Testis (tissue), 2 donors: ENCODE measurements around the gene GUCY2C.

Source experiments
- POLR2A ChIP-seq: fragments of 450-650 bp; IDR thresholded peaks from one replicate; pipeline ENCODE4 v1.6.1; 2017; ENCODE audit warnings: antibody characterized with exemption, mild to moderate bottlenecking, moderate library complexity
- TF ChIP-seq, protein P1 (sequence below), 3 experiments: fragments of 450-650 bp in 2 of 3; fragments of 200-600 bp in 1 of 3; sonication (generic) in 1 of 3; IDR thresholded peaks; one replicate each; pipeline ENCODE4 v1.5.1; 2016 to 2019; ENCODE audit warnings: antibody characterized with exemption in 3 of 3, mild to moderate bottlenecking in 2 of 3, moderate library complexity in 1 of 3

DNA sequence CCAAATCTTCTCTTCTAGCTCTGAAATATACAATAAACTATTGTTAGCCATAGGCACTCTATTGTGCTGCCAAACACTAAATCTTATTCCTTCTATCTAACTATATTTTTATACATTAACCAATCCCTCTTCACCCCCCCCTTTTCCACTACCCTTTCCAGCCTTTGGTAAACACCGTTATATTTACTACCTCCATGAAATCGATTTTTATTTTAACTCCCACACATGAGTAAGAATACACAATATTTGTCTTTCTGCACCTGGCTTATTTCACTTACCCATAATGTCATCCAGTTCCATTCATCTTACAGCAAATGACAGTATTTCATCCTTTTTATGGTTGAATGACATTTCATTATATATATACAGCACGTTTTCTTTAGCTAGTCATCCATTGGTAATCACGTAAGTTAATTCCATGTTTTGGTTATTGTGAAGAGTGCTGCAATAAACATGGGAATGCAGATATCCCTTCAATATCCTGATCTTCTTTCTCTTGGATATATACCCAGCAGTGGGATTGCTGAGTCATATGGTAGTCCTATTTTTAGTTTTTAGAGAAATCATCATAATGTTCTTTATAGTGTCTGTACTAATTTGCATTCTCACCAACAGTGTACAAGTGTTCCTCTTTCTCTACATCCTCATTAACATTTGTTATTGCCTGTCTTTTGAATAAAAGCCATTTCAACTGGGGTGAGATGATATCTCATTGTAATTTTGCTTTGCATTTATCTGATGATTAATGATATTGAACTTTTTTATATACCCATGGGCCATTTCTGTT lies 94.5 kb downstream of the GUCY2C start:
- TF ChIP-seq, protein P1, sequence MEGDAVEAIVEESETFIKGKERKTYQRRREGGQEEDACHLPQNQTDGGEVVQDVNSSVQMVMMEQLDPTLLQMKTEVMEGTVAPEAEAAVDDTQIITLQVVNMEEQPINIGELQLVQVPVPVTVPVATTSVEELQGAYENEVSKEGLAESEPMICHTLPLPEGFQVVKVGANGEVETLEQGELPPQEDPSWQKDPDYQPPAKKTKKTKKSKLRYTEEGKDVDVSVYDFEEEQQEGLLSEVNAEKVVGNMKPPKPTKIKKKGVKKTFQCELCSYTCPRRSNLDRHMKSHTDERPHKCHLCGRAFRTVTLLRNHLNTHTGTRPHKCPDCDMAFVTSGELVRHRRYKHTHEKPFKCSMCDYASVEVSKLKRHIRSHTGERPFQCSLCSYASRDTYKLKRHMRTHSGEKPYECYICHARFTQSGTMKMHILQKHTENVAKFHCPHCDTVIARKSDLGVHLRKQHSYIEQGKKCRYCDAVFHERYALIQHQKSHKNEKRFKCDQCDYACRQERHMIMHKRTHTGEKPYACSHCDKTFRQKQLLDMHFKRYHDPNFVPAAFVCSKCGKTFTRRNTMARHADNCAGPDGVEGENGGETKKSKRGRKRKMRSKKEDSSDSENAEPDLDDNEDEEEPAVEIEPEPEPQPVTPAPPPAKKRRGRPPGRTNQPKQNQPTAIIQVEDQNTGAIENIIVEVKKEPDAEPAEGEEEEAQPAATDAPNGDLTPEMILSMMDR (IDR thresholded peaks at IDR 0.05) = no peak
- no peak for TF ChIP-seq POLR2A
